Loucy (cell line): Measurements from ENCODE around the gene IGF2R.
A peak's percentile ranks its signal among the peaks of the same experiment; 100 is the strongest.

Experiments used
- H2AFZ ChIP-seq: fragments of 200-600 bp; sonication (generic); 2 replicates; pipeline ENCODE4 v1.6.0; 2016; ENCODE audit warnings: antibody characterized with exemption, mild to moderate bottlenecking, low read length, moderate library complexity
- H3F3A ChIP-seq: fragments of 200-600 bp; 2 replicates; pipeline ENCODE4 v1.6.0; 2016; ENCODE audit warnings: antibody characterized with exemption, low read depth, mild to moderate bottlenecking
- H3K27me3 ChIP-seq: fragments of 200-600 bp; sonication (generic); 2 replicates; pipeline ENCODE4 v1.6.1; 2014; ENCODE audit warnings: low read length, mild to moderate bottlenecking; ENCODE audit not compliant: insufficient read depth, poor library complexity, severe bottlenecking
- H3K36me3 ChIP-seq: fragments of 200-600 bp; sonication (generic); 2 replicates; pipeline ENCODE4 v1.6.1; 2016; ENCODE audit warnings: low read length; ENCODE audit not compliant: insufficient read depth
- H3K4me1 ChIP-seq: fragments of 200-600 bp; sonication (generic); 2 replicates; pipeline ENCODE4 v1.5.1; 2014; ENCODE audit warnings: low read length, mild to moderate bottlenecking; ENCODE audit not compliant: insufficient read depth, poor library complexity, severe bottlenecking
- H3K4me2 ChIP-seq: fragments of 200-600 bp; sonication (generic); 2 replicates; pipeline ENCODE4 v1.6.0; 2014; ENCODE audit warnings: antibody characterized with exemption, low read length, low read depth, mild to moderate bottlenecking; ENCODE audit not compliant: poor library complexity, severe bottlenecking
- H3K4me3 ChIP-seq: fragments of 200-600 bp; sonication (generic); 2 replicates; pipeline ENCODE4 v1.5.1; 2014; ENCODE audit warnings: low read length, mild to moderate bottlenecking, mixed read lengths; ENCODE audit not compliant: poor library complexity, severe bottlenecking
- H3K79me2 ChIP-seq: fragments of 200-600 bp; sonication (generic); 2 replicates; pipeline ENCODE4 v1.6.1; 2014; ENCODE audit warnings: low read length; ENCODE audit not compliant: insufficient read depth
- H3K9ac ChIP-seq: fragments of 200-600 bp; sonication (generic); 2 replicates; pipeline ENCODE4 v1.6.0; 2014; ENCODE audit warnings: mild to moderate bottlenecking, low read depth, low read length, moderate library complexity; ENCODE audit not compliant: poor library complexity, severe bottlenecking
- H3K9me2 ChIP-seq: fragments of 200-600 bp; sonication (generic); replicated peaks from 2 replicates; pipeline ENCODE4 v1.6.1; 2016; ENCODE audit warnings: low read depth, low read length, mixed read lengths
- H3K9me3 ChIP-seq: fragments of 200-600 bp; sonication (generic); 2 replicates; pipeline ENCODE4 v1.6.1; 2014; ENCODE audit warnings: mild to moderate bottlenecking, antibody characterized with exemption, low read length, low read depth; ENCODE audit not compliant: insufficient read depth
- H4K20me1 ChIP-seq: fragments of 200-600 bp; sonication (generic); 2 replicates; pipeline ENCODE4 v1.6.0; 2014; ENCODE audit warnings: antibody characterized with exemption, low read length, mild to moderate bottlenecking; ENCODE audit not compliant: insufficient read depth, poor library complexity, severe bottlenecking
- EZH2phosphoT487 ChIP-seq: fragments of 200-600 bp; IDR thresholded peaks from 2 replicates; pipeline ENCODE4 v1.6.1; 2018; ENCODE audit warnings: antibody characterized with exemption, mild to moderate bottlenecking, moderate library complexity, borderline replicate concordance
- TF ChIP-seq, protein P1 (sequence below): fragments of 200-600 bp; sonication (generic); conservative IDR thresholded peaks from 2 replicates; pipeline ENCODE4 v1.5.1; 2014; ENCODE audit warnings: mild to moderate bottlenecking, antibody characterized with exemption, low read length

The IGF2R gene

DNA sequence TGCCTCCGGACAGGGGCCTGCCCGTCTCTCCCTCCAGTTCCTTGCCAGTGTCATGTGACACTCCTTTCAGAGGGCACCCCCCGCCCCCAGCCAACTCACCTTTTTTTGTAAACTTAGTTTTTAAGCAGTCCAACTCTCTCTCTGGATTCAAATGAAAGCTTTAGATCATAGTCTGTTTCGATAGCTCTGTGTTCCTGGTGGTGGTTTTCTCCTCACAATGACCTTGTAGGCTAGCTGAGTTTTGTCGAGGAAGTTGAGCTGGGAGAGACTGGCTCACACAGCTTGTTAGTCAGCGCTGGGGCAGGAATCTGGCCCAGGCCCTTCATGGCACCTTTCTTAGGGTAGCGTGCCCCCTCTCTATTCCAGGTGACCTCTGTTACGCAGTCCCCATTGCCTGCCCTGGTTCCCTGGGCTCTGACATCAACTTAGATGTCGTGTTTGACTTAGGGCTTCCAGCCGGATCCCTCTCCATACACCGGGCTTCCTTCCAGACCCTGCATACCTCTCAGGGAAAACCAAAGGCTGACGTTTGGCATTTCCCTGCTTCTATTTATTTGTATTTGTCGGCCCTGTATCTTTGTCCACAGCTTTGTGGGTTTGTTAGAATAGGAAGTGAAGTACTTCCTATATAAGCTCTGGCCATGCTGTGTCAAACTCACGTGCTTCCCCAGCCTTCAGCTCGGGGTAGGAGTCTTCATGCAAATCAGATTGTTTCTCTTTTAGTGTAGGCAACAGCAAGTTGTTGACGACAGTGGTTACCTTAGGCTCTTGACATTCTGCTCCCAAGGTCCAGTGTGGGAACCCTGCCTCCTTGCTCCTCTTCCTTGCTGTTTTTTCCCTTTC, 12.7 kb downstream of the IGF2R start:
- no peaks in the 10 kb centered on the region for H3F3A ChIP-seq
- peaks cover 80% of the 10 kb centered on the region for H3K79me2 ChIP-seq
- H3K36me3 ChIP-seq: no peaks in the 10 kb centered on the region
- H3K9me2 ChIP-seq: no peaks in the 10 kb centered on the region
- H3K4me1 ChIP-seq: peaks cover 47% of the 10 kb centered on the region
- no peaks in the 10 kb centered on the region for H3K27me3 ChIP-seq
- H3K4me3 ChIP-seq: peak overlapping the region; percentile 24
- H4K20me1 ChIP-seq: peaks cover 73% of the 10 kb centered on the region
- H3K4me2 ChIP-seq: peak overlapping the region; percentile 56
- H2AFZ ChIP-seq: no peak overlapping the region
- TF ChIP-seq, protein P1, sequence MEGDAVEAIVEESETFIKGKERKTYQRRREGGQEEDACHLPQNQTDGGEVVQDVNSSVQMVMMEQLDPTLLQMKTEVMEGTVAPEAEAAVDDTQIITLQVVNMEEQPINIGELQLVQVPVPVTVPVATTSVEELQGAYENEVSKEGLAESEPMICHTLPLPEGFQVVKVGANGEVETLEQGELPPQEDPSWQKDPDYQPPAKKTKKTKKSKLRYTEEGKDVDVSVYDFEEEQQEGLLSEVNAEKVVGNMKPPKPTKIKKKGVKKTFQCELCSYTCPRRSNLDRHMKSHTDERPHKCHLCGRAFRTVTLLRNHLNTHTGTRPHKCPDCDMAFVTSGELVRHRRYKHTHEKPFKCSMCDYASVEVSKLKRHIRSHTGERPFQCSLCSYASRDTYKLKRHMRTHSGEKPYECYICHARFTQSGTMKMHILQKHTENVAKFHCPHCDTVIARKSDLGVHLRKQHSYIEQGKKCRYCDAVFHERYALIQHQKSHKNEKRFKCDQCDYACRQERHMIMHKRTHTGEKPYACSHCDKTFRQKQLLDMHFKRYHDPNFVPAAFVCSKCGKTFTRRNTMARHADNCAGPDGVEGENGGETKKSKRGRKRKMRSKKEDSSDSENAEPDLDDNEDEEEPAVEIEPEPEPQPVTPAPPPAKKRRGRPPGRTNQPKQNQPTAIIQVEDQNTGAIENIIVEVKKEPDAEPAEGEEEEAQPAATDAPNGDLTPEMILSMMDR: no peak
- no peak for TF ChIP-seq EZH2phosphoT487
- H3K9ac ChIP-seq: no peak overlapping the region
- H3K9me3 ChIP-seq: no peaks in the 10 kb centered on the region

DNA sequence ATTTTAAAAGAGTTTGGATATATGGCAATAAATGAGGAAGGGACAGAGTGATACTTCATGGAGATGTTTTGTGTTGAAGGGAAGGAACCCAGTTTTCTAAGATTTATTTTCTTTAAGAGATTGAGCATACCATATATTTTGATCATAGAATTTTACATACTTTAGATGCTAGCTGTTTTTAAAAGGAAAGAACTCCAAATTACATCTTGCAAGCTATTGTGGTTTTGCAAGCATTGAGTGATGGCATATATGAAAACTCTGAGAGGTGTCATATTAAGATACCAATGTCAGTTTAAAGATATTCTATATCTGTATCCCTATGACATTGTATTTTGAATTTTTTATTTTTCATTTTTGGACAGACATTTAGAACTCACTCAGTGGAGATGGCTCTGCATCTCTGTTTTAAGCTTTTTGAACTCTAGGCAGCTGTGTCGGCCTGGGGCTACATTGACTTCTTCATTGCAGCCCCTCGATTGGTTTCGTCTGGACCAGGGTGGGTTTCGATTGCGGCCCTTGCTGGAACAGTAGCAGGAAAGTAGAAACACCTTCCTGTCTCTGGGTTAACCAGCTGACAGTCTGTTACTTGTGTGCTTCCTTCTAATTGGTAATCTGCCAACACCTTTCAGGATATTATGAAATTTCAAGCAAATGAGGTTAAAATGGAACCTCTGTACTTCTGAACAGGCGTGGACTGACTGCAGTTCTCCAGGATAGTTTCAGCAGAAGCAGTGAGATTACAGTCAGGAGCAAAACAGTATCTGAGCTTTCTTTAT, 14.0 kb downstream of the IGF2R start:
- Histone ChIP-seq H3K4me3 (no peak overlapping the region), H3K9me2 (no peaks in the 10 kb centered on the region), H2AFZ (no peak overlapping the region), H3F3A (no peaks in the 10 kb centered on the region), H4K20me1 (peaks cover 70% of the 10 kb centered on the region), H3K9me3 (no peaks in the 10 kb centered on the region), H3K9ac (no peak overlapping the region), H3K79me2 (peaks cover 69% of the 10 kb centered on the region), H3K4me2 (peak overlapping the region; percentile 11), H3K4me1 (peaks cover 47% of the 10 kb centered on the region), H3K36me3 (no peaks in the 10 kb centered on the region), H3K27me3 (no peaks in the 10 kb centered on the region)
- TF ChIP-seq EZH2phosphoT487: no peak
- TF ChIP-seq, protein P1: no peak

- H3F3A ChIP-seq: no peaks in the 10 kb centered on the region
- no peak overlapping the region for H3K4me2 ChIP-seq
- H4K20me1 ChIP-seq: peaks cover 63% of the 10 kb centered on the region
- no peaks in the 10 kb centered on the region for H3K27me3 ChIP-seq
- peaks cover 40% of the 10 kb centered on the region for H3K4me1 ChIP-seq
- no peaks in the 10 kb centered on the region for H3K9me3 ChIP-seq
- no peaks in the 10 kb centered on the region for H3K36me3 ChIP-seq
- H2AFZ ChIP-seq: no peak overlapping the region
- TF ChIP-seq, protein P1: no peak
- TF ChIP-seq EZH2phosphoT487: no peak
- H3K4me3 ChIP-seq: no peak overlapping the region
- H3K9ac ChIP-seq: no peak overlapping the region
- H3K79me2 ChIP-seq: peaks cover 61% of the 10 kb centered on the region
- H3K9me2 ChIP-seq: no peaks in the 10 kb centered on the region
Observed at GRCh38 chr6:159983641-159984080, 14.8 kb downstream of the IGF2R start.
